GM12864 (cell line): ENCODE data around the gene PSMB1.

Experiments
- DNase-seq: peaks from one replicate; pipeline ENCODE4 v3.0.0-alpha.2; 2011; ENCODE audit warnings: low read depth
- H3K4me3 ChIP-seq: 2 replicates; pipeline ENCODE4 v1.5.1; 2011; ENCODE audit warnings: mild to moderate bottlenecking, low read depth, low read length, control low read depth
- CTCF ChIP-seq: IDR thresholded peaks from 2 replicates; pipeline ENCODE4 v1.5.1; 2011; ENCODE audit warnings: low read depth, mild to moderate bottlenecking, moderate library complexity, low read length, control low read depth, inconsistent platforms; ENCODE audit errors: missing control alignments

Gene PSMB1

DNA sequence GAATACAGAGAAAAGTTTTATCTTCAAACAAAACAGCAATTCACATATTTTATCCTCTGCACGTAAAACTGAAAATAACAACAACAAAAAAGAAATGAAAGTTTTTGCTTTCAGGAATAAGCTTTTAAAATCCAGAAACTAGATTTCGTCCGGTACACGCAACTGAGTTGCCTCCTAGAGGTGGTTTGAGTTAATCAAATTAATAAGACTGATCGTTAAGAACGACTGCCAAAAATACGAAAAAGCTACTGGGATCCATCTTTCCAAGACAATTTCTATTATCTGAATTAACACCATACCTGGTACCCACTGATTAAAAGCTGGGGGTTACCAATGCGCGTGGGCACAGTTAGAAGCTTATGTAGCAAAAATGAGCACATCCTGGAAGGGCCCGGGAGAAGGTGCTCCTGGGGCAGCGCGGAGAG lies 30.7 kb upstream of the PSMB1 start:
- peak overlapping the region; percentile 75 for H3K4me3 ChIP-seq
- TF ChIP-seq CTCF = no peak
- DNase-seq = no peak

- no peak for DNase-seq
- TF ChIP-seq CTCF = no peak
- H3K4me3 ChIP-seq = no peak overlapping the region
These were observed 25.8 kb upstream of the PSMB1 start for GRCh38 chr6:170578909-170579308.

GRCh38 chr6:170575250-170575649 lies 22.1 kb upstream of the PSMB1 start:
- no peak for DNase-seq
- no peak overlapping the region for H3K4me3 ChIP-seq
- no peak for TF ChIP-seq CTCF

DNA sequence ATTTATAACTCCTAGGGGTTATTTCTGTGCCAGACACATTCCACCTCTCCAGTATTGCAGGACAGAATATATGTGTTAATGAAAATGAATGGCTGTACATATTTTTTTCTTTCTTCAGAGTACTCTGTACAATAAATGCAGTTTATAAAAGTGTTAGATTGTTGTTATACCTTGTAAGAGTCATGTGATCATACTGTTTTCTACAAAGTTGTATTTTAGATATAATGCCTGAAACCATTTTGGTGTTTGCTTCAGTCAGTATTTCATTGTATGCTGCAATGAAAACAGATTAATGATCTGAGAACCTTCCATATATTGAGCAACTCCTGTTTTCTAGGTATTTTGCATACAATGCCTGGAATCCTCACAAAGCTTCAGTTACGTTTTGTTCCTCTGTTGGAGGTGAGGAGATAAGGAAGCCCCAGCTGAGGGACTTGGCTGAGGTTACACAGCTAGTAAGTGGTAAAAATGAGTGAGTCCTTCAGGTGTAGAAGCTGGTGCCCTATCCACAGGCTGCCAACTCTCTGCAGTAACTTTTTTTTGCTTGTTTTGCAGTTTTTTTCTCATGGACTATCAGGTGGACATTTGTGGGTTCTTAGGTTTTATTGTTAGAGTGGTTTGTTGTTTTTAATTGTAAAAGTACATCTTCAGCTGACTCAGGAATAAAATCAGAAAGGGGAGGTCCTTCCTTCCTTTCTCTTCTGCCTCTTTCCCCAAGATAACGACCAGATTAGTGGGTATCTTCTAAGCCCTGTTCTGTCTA lies 19.8 kb upstream of the PSMB1 start:
- no peak overlapping the region for H3K4me3 ChIP-seq
- no peak for DNase-seq
- no peak for TF ChIP-seq CTCF

DNA sequence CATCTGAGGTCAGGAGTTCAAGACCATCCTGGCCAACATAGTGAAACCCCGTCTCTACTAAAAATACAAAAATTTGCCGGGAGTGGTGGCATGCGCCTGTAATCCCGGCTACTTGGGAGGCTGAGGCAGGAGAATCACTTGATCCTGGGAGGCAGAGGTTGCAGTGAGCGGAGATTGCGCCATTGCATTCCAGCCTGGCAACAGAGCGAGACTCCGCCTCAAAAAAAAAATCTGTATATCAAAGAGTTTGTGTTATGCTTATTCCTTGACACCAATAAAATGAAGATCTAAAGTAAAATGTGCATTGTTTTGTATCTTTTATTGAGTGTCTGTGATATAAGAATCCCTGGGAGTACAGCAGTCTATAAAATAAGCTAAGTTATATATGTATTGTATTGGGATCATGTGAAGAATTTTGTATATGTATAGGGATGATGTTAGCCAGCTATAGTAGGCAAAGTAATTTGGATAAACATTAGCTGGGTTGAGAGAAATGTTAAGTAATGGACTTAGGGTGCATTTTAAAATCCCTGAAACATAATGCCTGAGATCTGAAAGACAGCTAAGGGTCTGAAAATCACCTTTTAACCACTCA lies 11.9 kb upstream of the PSMB1 start:
- no peak for DNase-seq
- no peak for TF ChIP-seq CTCF
- no peak overlapping the region for H3K4me3 ChIP-seq

- no peak overlapping the region for H3K4me3 ChIP-seq
These were observed 8.4 kb upstream of the PSMB1 start for GRCh38 chr6:170561555-170561954.

More at GRCh38 chr6:170561555-170561954, 8.4 kb upstream of the PSMB1 start:
- no peak for TF ChIP-seq CTCF
- no peak for DNase-seq
